Mesothelial cell of epicardium (in vitro differentiated cells): ENCODE data around the gene MEGF11. TPM values are rescaled to one million over a fixed set of nuclear protein-coding genes. Genes with fewer than 3 reads are reported as not detected.
"Not testable (repeated sequence)": the region's sequence is repeated elsewhere in the genome, so short reads cannot be mapped to it uniquely, and the experiment has no call there.

Experiments used
- DNase-seq, 2 experiments: peaks; one replicate each; pipeline ENCODE4 v3.0.0; 2021; ENCODE audit warnings: low spot score in 2 of 2; ENCODE audit not compliant: unreplicated experiment in 2 of 2
- H3K27ac Mint-ChIP-seq: 2 replicates; pipeline ENCODE4 v1.8.0; 2021; ENCODE audit warnings: mixed read lengths
- H3K27me3 Mint-ChIP-seq: 2 replicates; pipeline ENCODE4 v1.8.0; 2021; ENCODE audit warnings: low read depth, mixed read lengths
- H3K36me3 Mint-ChIP-seq: 2 replicates; pipeline ENCODE4 v1.8.0; 2021; ENCODE audit warnings: mixed read lengths
- H3K4me1 Mint-ChIP-seq: 2 replicates; pipeline ENCODE4 v1.8.0; 2021; ENCODE audit warnings: mixed read lengths
- H3K4me3 Mint-ChIP-seq: 2 replicates; pipeline ENCODE4 v1.8.0; 2021; ENCODE audit warnings: mild to moderate bottlenecking, moderate library complexity, mixed read lengths
- H3K9me3 Mint-ChIP-seq: 2 replicates; pipeline ENCODE4 v1.8.0; 2021; ENCODE audit warnings: mixed read lengths
- total RNA-seq: library from RNA; stranded (reverse); gene quantifications from 3 replicates; pipeline ENCODE4 v1.2.1, GENCODE V29; 2021
- TF ChIP-seq, protein P1 (sequence below): fragments of 200-600 bp; sonication (generic); IDR thresholded peaks from one replicate; pipeline ENCODE4 v1.5.0; 2021; ENCODE audit warnings: antibody characterized with exemption; ENCODE audit not compliant: unreplicated experiment

MEGF11 gene
- total RNA-seq, 1 donor from 2014 or later = 3.7 TPM

GRCh38 chr15:65877749-65878148, 375.8 kb downstream of the MEGF11 start:
- TF ChIP-seq, protein P1, sequence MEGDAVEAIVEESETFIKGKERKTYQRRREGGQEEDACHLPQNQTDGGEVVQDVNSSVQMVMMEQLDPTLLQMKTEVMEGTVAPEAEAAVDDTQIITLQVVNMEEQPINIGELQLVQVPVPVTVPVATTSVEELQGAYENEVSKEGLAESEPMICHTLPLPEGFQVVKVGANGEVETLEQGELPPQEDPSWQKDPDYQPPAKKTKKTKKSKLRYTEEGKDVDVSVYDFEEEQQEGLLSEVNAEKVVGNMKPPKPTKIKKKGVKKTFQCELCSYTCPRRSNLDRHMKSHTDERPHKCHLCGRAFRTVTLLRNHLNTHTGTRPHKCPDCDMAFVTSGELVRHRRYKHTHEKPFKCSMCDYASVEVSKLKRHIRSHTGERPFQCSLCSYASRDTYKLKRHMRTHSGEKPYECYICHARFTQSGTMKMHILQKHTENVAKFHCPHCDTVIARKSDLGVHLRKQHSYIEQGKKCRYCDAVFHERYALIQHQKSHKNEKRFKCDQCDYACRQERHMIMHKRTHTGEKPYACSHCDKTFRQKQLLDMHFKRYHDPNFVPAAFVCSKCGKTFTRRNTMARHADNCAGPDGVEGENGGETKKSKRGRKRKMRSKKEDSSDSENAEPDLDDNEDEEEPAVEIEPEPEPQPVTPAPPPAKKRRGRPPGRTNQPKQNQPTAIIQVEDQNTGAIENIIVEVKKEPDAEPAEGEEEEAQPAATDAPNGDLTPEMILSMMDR = no peak
- DNase-seq = no peak
- H3K27me3 Mint-ChIP-seq = no peaks in the 10 kb centered on the region
- H3K4me1 Mint-ChIP-seq = peaks cover 18% of the 10 kb centered on the region
- no peak overlapping the region for H3K27ac Mint-ChIP-seq
- H3K9me3 Mint-ChIP-seq = no peaks in the 10 kb centered on the region
- peaks cover 28% of the 10 kb centered on the region for H3K36me3 Mint-ChIP-seq
- H3K4me3 Mint-ChIP-seq = no peak overlapping the region

GRCh38 chr15:65875458-65875857, 378.1 kb downstream of the MEGF11 start:
- peaks cover 28% of the 10 kb centered on the region for H3K4me1 Mint-ChIP-seq
- no peaks in the 10 kb centered on the region for H3K9me3 Mint-ChIP-seq
- no peak overlapping the region for H3K4me3 Mint-ChIP-seq
- peak overlapping the region; percentile 35 for H3K27ac Mint-ChIP-seq
- DNase-seq = no peak
- TF ChIP-seq, protein P1 = no peak
- no peaks in the 10 kb centered on the region for H3K27me3 Mint-ChIP-seq
- H3K36me3 Mint-ChIP-seq = peaks cover 20% of the 10 kb centered on the region

GRCh38 chr15:65873256-65873655, 380.3 kb downstream of the MEGF11 start:
- Mint-ChIP-seq H3K9me3 (no peaks in the 10 kb centered on the region), H3K4me1 (peaks cover 26% of the 10 kb centered on the region), H3K27ac (no peak overlapping the region), H3K4me3 (no peak overlapping the region), H3K36me3 (peaks cover 12% of the 10 kb centered on the region), H3K27me3 (no peaks in the 10 kb centered on the region)
- TF ChIP-seq, protein P1 = no peak
- DNase-seq = no peak

DNA sequence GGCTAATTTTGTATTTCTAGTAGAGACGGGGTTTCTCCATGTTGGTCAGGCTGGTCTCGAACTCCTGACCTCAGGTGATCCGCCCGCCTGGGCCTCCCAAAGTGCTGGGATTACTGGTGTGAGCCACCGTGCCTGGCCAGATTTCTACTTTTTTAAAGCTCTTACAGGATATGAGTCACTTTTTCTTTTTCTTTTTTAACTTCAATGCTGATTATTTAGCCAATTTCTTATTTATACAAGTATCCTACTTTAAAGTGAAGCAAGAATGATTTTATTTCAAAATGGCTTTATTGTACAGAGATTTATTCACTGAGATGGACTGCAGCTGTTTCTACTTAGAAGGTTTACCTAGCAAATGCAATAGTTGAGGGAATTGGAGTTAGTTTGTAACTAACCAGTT, 381.0 kb downstream of the MEGF11 start:
- not testable (repeated sequence) for H3K4me3 Mint-ChIP-seq

GRCh38 chr15:65871886-65872285, 381.7 kb downstream of the MEGF11 start:
- not testable (repeated sequence) for H3K27me3 Mint-ChIP-seq, H3K27ac Mint-ChIP-seq, DNase-seq, H3K4me3 Mint-ChIP-seq, H3K36me3 Mint-ChIP-seq, H3K9me3 Mint-ChIP-seq
- H3K4me1 Mint-ChIP-seq = peaks cover 22% of the 10 kb centered on the region

More for the DNA sequence above, 381.0 kb downstream of the MEGF11 start:
- DNase-seq, H3K9me3 Mint-ChIP-seq, H3K27me3 Mint-ChIP-seq, H3K36me3 Mint-ChIP-seq: not testable (repeated sequence)
- Mint-ChIP-seq H3K27ac (peak overlapping the region; percentile 55), H3K4me1 (peaks cover 26% of the 10 kb centered on the region)

- Mint-ChIP-seq H3K36me3 (peaks cover 2% of the 10 kb centered on the region), H3K9me3 (no peaks in the 10 kb centered on the region), H3K4me3 (peak overlapping the region; percentile 98), H3K27ac (peak overlapping the region; percentile 99), H3K4me1 (peaks cover 22% of the 10 kb centered on the region), H3K27me3 (no peaks in the 10 kb centered on the region)
- TF ChIP-seq, protein P1 = no peak
- no peak for DNase-seq
These were observed 382.5 kb downstream of the MEGF11 start for GRCh38 chr15:65870889-65871533.
